Effector memory CD4-positive, alpha-beta T cell (primary cell): ENCODE measurements around the gene GSAP.

Source experiments
- DNase-seq, 3 donors: peaks; one replicate each; pipeline ENCODE4 v3.0.0-alpha.2; 2020
- H3K27ac ChIP-seq: 2 replicates; pipeline ENCODE4 v1.7.0; 2013; ENCODE audit warnings: mild to moderate bottlenecking, low read length, moderate library complexity; ENCODE audit not compliant: insufficient read depth, poor library complexity, severe bottlenecking
- H3K27me3 ChIP-seq: replicated peaks from 2 replicates; pipeline ENCODE4 v1.7.0; 2013; ENCODE audit warnings: mild to moderate bottlenecking, low read length; ENCODE audit not compliant: insufficient read depth, control insufficient read depth, poor library complexity, severe bottlenecking
- H3K36me3 ChIP-seq: 2 replicates; pipeline ENCODE4 v1.7.0; 2013; ENCODE audit warnings: mild to moderate bottlenecking, low read length, moderate library complexity; ENCODE audit not compliant: control insufficient read depth, insufficient read depth
- H3K4me1 ChIP-seq: 2 replicates; pipeline ENCODE4 v1.7.0; 2013; ENCODE audit warnings: low read length, mild to moderate bottlenecking; ENCODE audit not compliant: control insufficient read depth, insufficient read depth, poor library complexity, severe bottlenecking
- H3K4me3 ChIP-seq: 2 replicates; pipeline ENCODE4 v1.7.0; 2013; ENCODE audit warnings: low read length, low read depth, mild to moderate bottlenecking; ENCODE audit not compliant: insufficient read depth, poor library complexity, severe bottlenecking
- H3K9me3 ChIP-seq: 2 replicates; pipeline ENCODE4 v1.7.0; 2013; ENCODE audit warnings: mild to moderate bottlenecking, low read length, moderate library complexity; ENCODE audit not compliant: control insufficient read depth

GSAP gene

DNA sequence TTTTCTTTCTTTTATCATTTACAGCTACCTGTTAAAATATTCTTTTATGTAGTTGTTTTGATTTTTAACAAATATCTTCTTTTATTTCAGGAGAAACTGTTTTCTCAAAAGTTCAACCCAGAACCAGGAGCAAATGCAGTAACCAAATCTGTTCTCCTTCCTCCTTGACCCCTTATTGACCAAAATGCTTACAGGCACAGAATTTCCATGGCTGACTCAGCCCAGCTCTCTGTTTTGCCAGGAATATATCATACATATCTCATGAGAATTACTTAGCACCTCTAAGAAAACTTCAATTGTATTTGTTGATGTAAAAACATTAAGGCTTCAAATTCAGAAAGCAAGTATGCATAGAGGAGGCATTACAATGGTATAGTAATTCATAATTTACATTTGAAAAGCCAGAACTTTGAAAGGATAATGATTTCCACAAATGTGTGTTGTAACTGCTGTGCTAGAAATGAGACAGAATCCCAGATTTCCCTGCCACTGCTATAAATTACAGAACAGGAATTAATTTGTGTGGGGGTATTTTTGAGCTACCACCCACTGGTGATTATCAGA lies 2.2 kb downstream of the GSAP start:
- Histone ChIP-seq H3K4me3 (no peak overlapping the region), H3K4me1 (peaks cover 5% of the 10 kb centered on the region)
- no peak for DNase-seq

DNA sequence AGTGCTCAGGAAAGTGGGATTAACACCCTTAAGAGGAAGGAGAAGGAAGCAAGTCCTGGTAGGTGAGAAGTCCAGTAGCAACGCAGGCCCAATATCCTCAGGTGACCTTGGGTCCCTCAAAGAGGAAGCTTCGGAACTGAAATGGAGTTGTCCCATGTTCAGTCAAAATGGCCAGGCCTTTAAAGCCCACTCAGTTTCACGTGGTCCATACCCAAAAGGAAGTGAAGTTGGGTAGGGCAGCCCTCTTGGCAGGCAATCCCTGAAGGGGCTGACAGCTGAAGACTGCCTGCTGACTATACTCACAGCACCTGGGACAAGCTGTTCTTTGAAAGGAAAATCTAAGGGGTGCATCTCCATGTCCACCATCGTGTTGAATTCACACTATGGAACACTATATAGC lies 3.0 kb downstream of the GSAP start:
- Histone ChIP-seq H3K4me3 (no peak overlapping the region), H3K27me3 (no peaks in the 10 kb centered on the region), H3K27ac (no peak overlapping the region), H3K36me3 (no peaks in the 10 kb centered on the region), H3K9me3 (no peaks in the 10 kb centered on the region), H3K4me1 (peaks cover 5% of the 10 kb centered on the region)
- no peak for DNase-seq

More for the DNA sequence above, 2.2 kb downstream of the GSAP start:
- Histone ChIP-seq H3K9me3 (no peaks in the 10 kb centered on the region), H3K27me3 (no peaks in the 10 kb centered on the region), H3K36me3 (no peaks in the 10 kb centered on the region), H3K27ac (no peak overlapping the region)

DNA sequence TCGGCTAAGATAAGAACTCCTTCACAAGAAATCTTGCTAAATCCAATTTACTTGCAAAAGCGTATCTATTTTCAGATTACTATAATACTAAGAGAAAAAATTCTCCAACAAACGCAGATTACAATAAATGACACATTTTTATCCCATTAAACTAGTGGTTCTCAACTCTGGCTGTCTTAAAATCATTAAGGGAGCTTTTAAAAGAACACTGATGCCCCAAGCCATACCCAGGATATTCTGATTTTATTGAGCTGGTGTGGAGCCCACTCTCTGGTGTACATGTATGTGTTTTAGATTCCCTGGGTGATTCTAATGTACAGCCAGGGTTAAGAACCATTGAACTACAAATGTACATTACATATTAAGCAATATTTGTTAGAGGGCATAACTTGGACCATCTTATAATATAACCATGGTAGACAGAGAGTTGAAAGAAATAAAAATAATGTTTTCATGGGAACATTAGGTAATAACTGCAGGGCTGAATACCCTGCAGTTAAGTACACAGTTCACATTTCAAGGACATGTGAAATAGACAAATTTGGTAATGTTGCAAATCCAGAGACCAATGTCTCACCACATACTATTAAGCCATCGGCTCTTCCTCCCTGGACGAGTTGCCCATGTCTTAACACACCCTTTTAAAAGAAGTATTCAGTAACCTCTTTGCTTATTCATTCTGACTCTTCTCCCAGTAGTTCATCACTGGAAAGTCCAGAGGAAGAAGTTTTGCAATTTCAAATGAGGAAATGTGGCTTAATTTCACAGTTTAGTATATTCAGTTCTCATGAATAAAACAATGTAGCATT lies 6.2 kb downstream of the GSAP start:
- DNase-seq = no peak
- Histone ChIP-seq H3K4me3 (no peak overlapping the region), H3K4me1 (no peaks in the 10 kb centered on the region)

DNA sequence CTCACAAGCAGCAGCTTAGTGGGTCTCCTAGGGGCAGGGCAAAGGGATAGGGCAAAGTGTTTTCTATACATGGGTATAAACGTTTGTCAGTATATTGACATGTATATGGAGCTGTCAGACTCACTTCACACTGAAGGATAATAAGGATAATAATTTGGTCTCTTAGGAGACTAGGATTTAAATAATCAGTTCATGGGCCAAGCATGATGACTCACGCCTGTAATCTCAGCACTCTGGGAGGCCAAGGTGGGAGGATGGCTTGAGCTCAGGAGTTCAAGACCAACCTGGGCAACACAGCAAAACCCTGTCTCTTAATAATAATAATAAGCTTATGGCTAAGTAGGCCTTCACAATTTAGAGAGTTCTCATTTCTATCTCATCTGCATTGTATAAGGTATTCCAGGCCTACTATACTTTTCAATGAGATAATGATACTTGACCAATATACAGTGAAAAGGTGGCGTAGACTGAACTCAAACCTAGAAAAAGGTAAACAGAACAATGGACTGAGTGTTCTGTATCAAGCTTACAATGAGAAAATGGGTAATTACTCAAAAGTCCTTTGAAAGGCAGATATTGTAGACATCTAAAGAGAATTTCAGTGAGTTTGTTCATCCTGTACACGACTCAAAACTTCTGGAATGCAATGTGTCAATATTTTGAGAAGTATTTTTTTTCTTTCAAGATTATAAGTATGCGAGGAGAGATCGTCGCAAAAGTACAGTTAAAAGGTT lies 7.0 kb downstream of the GSAP start:
- no peak overlapping the region for H3K4me3 ChIP-seq
- no peaks in the 10 kb centered on the region for H3K9me3 ChIP-seq
- H3K4me1 ChIP-seq = no peaks in the 10 kb centered on the region
- no peaks in the 10 kb centered on the region for H3K36me3 ChIP-seq
- H3K27me3 ChIP-seq = no peaks in the 10 kb centered on the region
- no peak overlapping the region for H3K27ac ChIP-seq
- no peak for DNase-seq

More for the DNA sequence above, 6.2 kb downstream of the GSAP start:
- Histone ChIP-seq H3K9me3 (no peaks in the 10 kb centered on the region), H3K36me3 (no peaks in the 10 kb centered on the region), H3K27me3 (no peaks in the 10 kb centered on the region), H3K27ac (no peak overlapping the region)

DNA sequence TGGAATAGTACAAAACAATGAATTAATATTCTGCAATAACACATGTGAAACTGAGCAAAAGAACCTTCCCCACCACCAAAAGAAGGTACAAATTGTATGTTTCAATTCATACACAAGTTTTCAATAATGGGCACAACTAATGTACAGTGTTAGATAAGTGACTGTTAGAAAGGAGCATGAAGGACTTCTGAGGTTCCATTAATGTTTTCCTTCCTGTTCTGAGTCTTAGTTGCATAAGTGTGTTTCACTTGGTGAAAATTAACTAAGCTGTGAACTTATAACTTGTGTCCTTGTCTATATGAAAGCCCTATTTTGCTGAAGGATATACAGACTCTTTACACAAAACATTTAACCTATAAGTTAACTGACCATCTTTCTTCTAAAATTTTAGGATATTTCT lies 8.2 kb downstream of the GSAP start:
- Histone ChIP-seq H3K27me3 (no peaks in the 10 kb centered on the region), H3K27ac (no peak overlapping the region), H3K4me1 (no peaks in the 10 kb centered on the region), H3K36me3 (no peaks in the 10 kb centered on the region), H3K4me3 (no peak overlapping the region), H3K9me3 (no peaks in the 10 kb centered on the region)
- no peak for DNase-seq

DNA sequence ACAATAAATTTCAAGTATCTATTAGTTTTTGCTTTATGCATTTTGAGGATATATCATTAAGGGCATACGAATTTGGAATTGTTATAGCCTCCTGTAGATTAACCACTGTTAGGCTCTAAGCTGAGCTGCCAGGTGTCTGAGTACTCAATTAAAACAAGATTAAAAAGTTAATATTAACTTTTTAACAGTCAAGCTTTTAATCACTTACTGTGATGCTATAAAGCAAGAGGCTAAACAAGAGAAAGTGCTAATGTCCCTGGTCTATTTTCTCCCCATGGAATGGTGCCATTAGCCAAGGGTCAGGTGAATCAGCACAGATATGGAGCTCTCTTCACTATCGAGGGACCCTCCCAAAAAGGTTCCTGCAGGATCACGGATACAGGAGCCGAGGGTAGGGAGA lies 9.7 kb downstream of the GSAP start:
- no peak overlapping the region for H3K4me3 ChIP-seq
- H3K27me3 ChIP-seq = no peaks in the 10 kb centered on the region
- H3K27ac ChIP-seq = no peak overlapping the region
- H3K9me3 ChIP-seq = no peaks in the 10 kb centered on the region
- H3K36me3 ChIP-seq = no peaks in the 10 kb centered on the region
- no peak for DNase-seq
- H3K4me1 ChIP-seq = no peaks in the 10 kb centered on the region

DNA sequence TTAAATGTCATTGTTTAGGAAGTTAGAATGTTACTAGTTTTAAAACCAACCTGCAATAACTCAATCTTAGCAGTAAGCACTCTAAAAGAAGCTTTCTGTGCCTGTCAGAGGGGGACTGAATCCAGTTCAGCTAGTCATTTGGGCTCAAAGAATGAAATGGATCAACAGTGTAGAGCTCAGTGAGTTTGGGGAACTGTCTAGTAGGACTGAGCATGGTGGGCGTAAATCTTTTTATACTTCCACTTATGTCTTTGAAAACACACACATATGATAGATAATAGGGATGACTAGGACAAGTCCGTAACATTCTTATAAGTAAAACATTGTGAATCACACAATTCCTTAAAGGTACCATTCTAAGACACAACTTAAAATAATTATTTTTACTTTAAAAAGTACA lies 11.5 kb downstream of the GSAP start:
- Histone ChIP-seq H3K27me3 (no peaks in the 10 kb centered on the region), H3K4me3 (no peak overlapping the region), H3K36me3 (no peaks in the 10 kb centered on the region), H3K27ac (no peak overlapping the region), H3K9me3 (no peaks in the 10 kb centered on the region), H3K4me1 (no peaks in the 10 kb centered on the region)
- DNase-seq = no peak

DNA sequence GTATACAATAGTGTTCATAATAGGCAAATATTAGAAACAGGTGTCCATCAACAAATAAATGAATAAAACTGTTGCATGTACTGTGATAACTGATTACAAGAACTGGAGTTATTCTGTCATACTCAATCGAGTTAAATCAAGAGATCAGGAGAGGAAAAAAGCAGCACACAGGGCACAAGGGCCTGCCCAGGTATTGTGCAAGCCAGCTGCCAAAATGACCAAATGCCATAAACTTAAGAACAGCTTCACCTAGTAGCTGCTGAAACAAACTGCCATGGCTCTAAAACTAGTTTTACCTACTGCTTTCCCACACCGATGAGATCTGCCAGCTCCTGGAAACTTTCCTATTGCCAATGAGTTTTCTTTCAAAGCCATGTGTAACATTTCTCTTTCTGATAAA lies 12.2 kb downstream of the GSAP start:
- Histone ChIP-seq H3K27me3 (no peaks in the 10 kb centered on the region), H3K36me3 (no peaks in the 10 kb centered on the region), H3K4me1 (no peaks in the 10 kb centered on the region), H3K27ac (no peak overlapping the region), H3K4me3 (no peak overlapping the region), H3K9me3 (no peaks in the 10 kb centered on the region)
- no peak for DNase-seq

DNA sequence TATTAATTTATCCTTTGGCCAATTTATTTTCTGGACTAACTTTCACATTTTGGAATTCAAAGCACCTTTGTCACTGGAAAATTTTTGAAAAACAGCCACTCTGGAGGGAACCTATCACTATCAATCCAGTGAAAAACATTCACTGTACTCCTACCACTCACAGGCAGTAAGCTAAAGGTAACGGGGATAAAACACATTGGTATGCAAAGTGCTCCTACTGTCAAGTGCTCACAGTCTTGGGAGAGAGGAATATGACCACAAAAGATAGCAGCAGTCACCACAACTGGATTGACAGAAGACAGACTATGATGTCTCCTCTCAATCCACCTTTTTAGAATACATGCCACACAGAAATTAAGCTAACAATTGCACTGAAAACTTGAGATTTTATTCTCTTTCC lies 13.3 kb downstream of the GSAP start:
- Histone ChIP-seq H3K27me3 (no peaks in the 10 kb centered on the region), H3K4me3 (no peak overlapping the region), H3K27ac (no peak overlapping the region), H3K9me3 (no peaks in the 10 kb centered on the region), H3K4me1 (no peaks in the 10 kb centered on the region), H3K36me3 (no peaks in the 10 kb centered on the region)
- no peak for DNase-seq

DNA sequence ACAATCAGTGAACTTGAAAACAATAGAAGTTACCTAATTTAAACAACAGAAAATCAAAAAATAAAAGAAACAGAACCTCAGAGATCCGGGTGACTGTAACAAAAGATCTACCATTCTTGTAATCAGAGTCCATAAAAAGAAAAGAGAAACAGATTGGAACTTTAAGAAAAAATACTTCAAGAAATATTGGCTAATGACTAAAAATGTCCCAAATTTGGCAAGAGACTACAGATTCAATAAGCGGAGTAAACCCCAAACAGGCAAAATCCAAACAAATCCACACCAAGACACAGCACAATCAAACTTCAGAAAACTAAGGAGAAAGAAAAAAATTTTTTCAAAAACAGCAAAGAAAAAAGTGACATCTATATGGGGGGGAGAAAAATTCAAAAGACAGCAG lies 15.1 kb downstream of the GSAP start:
- H3K27me3 ChIP-seq = no peaks in the 10 kb centered on the region
- no peaks in the 10 kb centered on the region for H3K9me3 ChIP-seq
- no peak for DNase-seq
- no peaks in the 10 kb centered on the region for H3K4me1 ChIP-seq
- no peak overlapping the region for H3K4me3 ChIP-seq
- H3K36me3 ChIP-seq = no peaks in the 10 kb centered on the region
- H3K27ac ChIP-seq = no peak overlapping the region
